Fibroblast of villous mesenchyme (primary cell): ENCODE measurements around the gene VAMP5. TPM values are rescaled to one million over a fixed set of nuclear protein-coding genes. Genes with fewer than 3 reads are reported as not detected.
A peak's percentile ranks its signal among the peaks of the same experiment; 100 is the strongest.

ENCODE experiments used
- DNase-seq: peaks from one replicate; pipeline ENCODE4 v3.0.0-alpha.2; 2010; ENCODE audit warnings: low read depth
- H3K4me3 ChIP-seq: 2 replicates; pipeline ENCODE4 v1.5.1; 2011; ENCODE audit warnings: low read depth, mild to moderate bottlenecking, low read length
- total RNA-seq: library from RNA; depleted of rRNA; stranded (reverse); fragments of >200 nt; gene quantifications from 2 replicates; pipeline ENCODE4 v1.2.3, GENCODE V29; 2012
- TF ChIP-seq, protein P1 (sequence below): IDR thresholded peaks from 2 replicates; pipeline ENCODE4 v1.5.1; 2012; ENCODE audit warnings: low read depth, mild to moderate bottlenecking, low read length; ENCODE audit not compliant: insufficient read depth

Gene VAMP5
- total RNA-seq, 1 donor, result 18.1 TPM

DNA sequence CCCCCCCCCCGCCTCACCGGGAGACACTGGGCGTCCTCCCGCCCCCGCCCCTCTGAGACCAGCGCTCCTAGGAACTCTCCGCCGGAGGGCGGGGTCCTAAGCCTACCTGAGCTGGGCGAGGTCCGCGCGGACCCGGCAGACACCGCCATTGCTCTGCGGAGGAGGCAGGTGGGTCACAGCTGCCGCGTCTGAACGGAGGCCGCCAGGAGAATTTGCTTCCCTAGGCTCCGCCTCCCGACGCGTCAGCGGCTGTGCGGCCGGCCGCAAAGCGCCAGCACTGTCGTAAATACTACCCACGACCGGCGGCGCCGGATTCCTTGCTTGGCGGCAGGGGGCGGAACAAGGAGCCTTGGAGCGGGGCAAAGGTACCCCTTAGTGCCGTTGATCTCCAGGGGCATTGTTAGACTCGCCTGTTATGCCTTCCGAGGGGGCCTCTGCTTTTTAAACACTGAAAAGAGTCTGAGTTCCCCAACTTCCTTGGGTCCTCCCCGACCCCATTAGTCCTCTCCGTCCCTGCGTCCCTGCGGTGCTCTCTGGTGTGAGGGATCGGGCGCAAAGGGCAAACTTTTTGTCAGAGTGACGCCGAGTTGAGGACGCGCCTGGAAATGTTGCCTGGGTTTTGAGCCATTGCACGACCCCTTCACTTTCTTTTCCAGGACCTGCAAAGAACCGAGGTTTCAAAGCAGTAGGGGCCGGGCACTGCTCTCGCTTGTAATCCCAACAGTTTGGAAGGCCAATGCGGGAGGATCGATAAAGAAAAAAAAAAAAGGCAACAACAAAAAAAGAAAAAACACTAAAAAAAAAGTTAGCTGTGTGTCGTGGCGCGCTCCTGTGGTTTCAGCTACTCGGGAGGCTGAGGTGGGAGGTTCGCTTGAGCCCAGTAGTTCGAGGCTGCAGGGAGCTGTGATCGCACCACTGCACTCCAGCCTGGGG lies 22.7 kb upstream of the VAMP5 start, which contains the start of gene GGCX:
Gene GGCX (minus strand): TSS at position 214 of the 933 bp plus-strand sequence. CDS start 65 bp downstream, at position 149.
- peak within 1 kb of the TSS; percentile 72 for H3K4me3 ChIP-seq
- DNase-seq, result peak; percentile 96
- TF ChIP-seq, protein P1, sequence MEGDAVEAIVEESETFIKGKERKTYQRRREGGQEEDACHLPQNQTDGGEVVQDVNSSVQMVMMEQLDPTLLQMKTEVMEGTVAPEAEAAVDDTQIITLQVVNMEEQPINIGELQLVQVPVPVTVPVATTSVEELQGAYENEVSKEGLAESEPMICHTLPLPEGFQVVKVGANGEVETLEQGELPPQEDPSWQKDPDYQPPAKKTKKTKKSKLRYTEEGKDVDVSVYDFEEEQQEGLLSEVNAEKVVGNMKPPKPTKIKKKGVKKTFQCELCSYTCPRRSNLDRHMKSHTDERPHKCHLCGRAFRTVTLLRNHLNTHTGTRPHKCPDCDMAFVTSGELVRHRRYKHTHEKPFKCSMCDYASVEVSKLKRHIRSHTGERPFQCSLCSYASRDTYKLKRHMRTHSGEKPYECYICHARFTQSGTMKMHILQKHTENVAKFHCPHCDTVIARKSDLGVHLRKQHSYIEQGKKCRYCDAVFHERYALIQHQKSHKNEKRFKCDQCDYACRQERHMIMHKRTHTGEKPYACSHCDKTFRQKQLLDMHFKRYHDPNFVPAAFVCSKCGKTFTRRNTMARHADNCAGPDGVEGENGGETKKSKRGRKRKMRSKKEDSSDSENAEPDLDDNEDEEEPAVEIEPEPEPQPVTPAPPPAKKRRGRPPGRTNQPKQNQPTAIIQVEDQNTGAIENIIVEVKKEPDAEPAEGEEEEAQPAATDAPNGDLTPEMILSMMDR, result peak; percentile 30

DNA sequence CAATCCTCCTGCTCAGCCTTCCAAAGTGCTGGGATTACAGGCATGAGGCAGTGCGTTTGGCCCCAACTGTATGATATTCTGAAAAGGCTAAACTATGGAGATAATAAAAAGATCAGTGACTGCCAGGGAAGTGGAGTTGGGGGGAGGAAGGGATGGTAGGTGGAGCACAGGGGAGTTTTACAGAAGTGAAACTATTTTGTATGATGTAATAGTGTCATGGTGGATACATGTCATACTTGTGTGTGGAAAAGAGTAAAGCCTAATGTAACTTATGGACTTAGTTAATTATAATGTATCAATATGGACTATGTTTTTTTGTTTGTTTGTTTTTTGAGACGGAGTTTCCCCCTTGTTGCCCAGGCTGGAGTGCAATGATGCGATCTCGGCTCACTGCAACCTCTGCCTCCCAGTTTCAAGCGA lies 20.1 kb upstream of the VAMP5 start:
- no peak overlapping the region for H3K4me3 ChIP-seq
- TF ChIP-seq, protein P1, result no peak
- DNase-seq, result peak; percentile 18

DNA sequence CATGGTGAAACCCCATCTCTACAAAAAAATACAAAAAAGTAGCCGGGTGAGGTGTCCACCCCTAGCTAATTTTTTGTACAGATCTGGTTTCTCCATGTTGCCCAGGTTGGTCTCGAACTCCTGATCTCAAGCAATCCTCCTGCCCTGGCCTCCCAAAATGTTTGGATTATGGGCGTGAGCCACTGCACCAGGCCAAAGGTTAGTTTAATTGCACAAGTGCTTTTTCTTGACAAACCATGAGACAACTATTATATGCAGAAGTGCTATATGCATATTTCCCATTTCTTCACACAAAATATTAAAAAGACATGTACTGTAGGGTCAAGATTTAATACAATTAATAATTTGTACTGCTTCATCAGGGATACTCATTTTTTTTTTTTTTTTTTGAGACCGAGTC lies 18.0 kb upstream of the VAMP5 start:
- DNase-seq, result no peak
- TF ChIP-seq, protein P1, result no peak
- no peak overlapping the region for H3K4me3 ChIP-seq

DNA sequence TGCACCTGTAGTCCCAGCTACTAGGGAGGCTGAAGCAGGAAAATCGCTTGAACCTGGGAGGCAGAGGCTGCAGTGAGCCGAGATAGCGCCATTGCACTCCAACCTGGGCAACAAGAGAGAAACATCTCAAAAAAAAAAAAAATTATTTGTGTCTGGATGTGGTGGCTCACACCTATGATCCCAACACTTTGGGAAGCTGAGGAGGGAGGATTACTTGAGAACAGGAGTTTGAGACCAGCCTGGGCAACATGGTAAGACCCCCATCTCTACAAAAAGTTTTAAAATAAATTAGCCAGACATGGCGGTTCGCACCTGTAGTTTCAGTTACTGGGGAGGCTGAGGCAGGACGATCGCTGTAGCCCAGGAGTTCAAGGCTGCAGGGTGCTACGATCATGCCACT lies 8.5 kb upstream of the VAMP5 start:
- no peak overlapping the region for H3K4me3 ChIP-seq
- TF ChIP-seq, protein P1, result no peak
- DNase-seq, result no peak

DNA sequence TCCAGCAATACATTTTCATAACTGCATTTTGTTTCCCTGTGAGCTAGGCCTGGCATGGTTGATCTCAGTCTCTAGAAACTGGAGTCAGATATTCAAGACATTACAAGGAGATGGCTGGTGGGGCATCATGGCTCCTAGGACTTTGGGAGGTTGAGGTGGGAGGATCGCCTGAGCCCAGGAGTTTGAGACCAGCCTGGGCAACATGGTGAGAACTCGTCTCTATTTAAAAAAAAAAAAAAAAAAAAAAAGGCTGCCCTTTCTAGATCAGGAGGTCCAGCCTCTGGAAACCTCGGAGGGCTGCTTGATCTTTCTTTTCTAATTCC lies 7.2 kb upstream of the VAMP5 start:
- no peak overlapping the region for H3K4me3 ChIP-seq
- TF ChIP-seq, protein P1, result no peak
- DNase-seq, result no peak

DNA sequence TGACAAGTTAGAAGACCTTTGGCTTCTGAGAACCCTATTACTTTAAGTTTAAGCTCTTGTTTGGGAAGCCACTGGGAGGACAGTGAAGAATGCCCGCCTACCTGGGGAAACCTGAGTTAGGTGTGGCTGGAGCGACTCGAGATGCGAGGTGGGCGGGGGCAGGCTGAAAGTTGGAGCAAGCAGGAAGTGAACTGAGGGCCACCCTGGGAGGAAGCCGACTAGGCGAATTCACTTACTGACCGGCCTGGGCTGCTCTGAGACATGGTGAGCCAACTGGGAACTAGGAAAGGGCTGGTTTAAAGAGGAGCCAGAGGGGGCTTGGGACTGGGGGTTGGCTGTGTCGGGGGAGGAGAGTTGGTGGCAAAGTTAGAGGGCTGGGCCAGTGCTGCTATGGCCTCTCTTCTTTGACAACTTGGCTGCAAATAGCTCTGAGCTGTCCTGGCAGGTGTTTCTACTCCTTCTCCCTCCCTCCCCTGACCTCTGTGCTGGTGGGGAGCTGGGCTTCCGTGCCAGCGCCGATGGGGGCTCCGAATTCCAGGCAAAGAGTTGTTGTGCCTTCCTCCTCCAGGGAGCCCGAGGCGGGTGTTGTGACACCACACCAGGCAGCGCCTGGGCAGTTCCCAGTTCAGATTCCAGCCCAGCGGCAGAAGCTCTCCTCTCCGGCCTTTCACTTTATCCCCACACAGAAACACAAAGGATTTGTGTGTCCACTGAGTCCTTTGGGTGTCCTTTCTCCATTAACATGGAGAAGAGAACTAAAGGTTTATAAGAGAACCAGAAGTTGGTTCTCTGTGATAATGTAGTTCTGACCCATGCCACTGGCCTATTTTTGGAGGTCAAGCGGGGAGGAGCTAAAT lies 6.6 kb upstream of the VAMP5 start, which contains the start of gene VAMP8:
Gene VAMP8 (plus strand): TSS at position 201 of the 857 bp plus-strand sequence. CDS start 61 bp downstream, at position 262.
- TF ChIP-seq, protein P1, result no peak
- peak within 1 kb of the TSS; percentile 47 for H3K4me3 ChIP-seq
- peak; percentile 45 for DNase-seq
